ENCODE results near the gene TIAM2.

TIAM2 gene

DNA sequence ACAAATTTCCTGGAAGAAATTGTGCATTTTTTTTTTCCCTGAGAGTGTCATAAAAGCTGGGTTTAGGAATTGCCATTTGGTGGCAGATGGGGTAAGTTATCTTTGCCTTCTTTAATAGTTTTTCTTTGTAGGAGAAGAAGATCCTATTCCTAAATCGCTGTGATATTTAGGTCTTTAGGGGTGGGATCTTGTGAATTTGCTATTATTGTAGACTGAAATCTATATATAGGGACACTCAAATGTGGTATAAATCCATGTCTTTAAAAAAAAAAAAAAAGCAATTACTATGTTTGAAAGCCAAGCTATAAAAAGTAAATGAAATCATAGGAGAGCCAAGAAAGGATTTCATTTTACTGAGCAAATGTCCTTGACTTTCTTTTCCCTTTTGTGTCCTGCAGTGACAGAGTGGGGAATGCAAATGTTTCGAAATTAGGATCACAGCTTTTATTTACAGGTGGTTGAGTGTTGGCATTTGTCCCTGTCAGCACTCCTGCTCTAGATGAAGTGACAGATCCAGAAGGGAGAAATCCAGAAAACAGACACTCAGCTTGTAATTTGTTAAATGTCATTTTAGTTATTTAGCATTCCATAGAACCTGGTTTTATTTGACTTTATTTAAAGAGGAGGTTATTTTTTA is 29.4 kb downstream of the TIAM2 start:
- no peak for DNase-seq (ENCODE audit: low spot score)

DNA sequence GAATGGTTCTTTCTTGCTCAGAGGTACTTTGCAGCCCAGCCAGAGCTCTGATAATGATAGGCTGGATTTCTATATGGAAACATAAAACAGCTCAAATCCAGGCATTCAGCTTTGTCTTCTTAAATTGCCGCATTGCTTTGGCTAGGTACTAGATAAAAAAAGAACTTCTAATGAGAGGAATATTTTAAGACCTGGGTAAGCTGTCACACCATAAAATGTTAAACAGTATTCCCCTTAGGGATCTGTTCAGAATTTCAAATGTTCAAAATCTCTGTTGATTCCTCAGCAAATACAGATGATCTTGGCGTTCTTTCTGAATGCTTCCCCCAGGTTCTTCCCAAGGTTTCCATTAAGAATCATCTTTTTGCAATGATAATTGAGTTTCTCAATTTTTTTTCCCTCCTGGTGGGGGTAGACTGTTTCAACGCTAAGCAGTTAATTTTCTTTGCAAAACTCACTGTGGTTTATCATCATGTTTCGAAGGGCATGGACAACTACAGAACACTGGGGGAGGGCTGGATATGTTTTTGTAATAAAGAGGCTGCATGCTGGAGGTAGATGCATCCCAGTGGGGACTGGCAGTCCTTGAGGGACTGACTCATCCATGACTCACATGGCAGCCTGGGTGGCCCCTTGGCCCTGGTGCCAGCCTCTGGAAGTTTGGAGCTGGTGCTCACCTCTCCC is 31.0 kb downstream of the TIAM2 start:
- DNase-seq (ENCODE audit: low spot score), result no peak

DNA sequence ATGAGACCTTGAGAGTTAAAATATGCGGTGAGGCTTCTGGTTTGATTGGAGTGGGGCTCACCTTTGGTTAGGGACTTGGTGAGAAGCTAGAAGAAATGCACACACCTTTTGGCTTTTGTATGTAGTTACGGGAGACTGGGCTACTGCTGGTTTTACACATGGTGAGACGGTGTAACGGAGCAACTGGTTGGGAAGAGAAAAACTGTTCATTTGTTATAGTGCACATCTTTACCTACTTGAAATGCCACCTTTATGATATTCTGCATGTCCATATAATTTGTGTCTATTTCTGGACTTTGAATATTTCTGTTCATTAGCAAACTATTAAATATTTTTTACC is 31.6 kb downstream of the TIAM2 start:
- no peak for DNase-seq (ENCODE audit: low spot score)

DNA sequence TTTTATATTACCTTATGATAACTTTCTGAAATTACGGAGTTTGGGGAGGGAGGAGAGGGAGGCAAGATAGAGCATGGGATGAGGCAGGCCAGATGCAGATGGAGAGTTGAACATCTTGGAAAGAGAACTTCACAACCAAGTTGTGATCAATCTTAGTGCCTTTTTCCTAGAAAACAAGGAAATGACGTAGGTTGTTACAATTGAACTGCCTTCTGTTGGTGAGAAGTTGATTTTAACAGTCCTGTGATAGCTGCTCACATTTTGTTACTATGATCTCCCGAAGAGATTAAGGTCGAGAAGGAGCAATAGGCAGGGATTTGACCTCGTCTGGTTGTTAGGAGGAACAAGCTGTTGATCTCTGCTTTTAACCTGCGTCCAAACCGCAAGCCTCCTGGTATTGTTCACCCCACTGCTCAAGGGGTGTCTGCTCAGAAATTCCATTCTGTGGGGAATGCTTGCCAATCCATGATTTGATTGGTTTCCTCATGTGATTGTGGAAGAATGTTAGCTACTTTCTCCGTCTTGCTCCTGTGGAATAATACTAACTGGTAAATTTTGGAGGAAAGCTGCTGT is 35.1 kb downstream of the TIAM2 start:
- no peak for DNase-seq (ENCODE audit: low spot score)

DNA sequence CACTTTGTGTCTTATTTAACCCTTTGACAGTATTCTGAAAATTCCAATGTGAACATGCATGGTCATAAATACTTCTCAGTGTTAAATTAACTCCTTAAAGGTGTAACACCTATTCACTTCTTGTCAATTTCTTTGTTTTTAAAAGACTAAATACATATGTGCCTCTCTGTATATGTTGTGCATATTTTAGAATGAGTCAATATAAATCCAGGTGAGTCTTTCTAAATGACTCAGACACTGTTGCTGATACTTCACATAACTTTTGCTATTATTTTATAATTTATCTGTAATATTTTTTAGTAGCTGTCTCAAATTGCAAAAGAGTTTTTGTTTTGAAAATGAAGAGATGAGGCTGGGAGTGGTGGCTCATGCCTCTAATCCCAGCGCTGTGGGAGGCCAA is 36.0 kb downstream of the TIAM2 start:
- no peak for DNase-seq (ENCODE audit: low spot score)

DNA sequence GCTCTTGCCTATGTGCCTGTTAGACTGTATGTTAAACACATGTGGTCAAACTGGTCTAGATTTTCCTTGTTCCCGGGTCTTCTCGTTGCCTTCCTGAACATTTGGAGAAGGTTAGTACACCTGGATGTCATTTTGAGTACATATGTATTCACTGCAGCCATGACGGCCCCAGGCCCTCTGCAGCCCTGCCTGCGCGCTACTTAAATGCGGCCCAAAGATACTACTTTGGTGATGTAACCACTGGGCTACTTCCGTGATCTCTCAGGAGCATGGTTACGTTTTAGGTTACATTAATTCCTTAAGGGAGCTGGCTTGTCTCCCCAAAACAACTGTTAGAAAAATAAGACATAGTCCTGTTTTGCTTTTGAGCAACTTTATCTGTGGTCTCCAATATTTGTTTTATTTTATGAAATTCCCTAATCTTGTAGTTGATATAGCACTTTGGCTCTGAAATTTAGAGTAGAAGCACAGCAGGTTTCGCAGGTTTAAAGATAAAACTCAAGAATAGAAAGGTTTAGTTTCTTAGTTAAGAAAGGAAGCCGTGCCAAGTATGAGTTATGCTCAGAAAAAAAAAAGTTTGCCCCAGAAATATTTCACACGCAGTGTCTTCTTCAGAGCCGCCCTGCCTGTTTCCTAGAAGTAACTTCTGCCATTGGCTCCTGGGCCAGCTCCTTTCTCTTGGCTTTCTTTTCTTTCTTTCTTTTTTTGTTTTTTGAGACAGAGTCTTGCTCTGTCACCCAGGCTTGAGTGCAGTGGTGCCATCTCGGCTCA is 38.1 kb downstream of the TIAM2 start:
- no peak for DNase-seq (ENCODE audit: low spot score)

DNA sequence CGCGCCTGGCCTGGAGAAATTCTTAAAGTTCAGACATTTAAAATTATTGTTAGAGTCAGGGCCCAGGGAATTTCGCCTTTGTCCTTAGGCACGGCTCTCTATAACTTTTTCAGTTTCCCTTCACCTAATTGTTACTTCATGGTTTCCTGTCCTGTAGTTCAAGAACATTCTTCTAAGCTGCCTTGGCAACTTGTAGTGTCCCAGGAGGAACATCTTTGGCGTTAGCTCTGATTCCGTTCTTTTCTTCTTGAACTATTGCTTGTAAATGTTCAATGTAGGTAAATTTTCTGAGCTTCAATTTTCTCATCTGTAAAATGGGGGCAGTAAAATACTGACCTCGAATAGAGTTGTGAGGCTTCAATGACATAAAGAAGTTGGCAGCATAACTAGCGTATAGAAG is 41.8 kb downstream of the TIAM2 start:
- no peak for DNase-seq (ENCODE audit: low spot score)

DNA sequence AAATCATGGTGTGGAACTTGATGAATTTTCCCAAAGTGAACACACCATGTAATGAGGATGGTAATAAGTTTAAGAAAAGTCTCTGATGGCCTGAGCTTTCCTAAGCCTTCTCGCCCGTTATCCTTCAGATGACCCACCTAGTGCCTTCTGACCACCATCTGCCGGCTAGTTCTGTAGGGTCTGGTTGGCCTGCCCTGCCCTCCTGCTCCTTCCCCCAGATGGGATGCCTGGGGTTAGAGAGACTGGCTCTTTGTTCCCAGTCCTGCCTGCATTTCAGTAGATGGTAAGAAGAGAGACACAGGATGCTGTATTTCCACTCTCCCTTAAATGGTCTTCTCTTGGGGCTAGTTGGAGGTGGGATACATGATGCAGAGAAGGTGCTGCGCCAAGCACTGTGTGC is 43.0 kb downstream of the TIAM2 start:
- no peak for DNase-seq (ENCODE audit: low spot score)

DNA sequence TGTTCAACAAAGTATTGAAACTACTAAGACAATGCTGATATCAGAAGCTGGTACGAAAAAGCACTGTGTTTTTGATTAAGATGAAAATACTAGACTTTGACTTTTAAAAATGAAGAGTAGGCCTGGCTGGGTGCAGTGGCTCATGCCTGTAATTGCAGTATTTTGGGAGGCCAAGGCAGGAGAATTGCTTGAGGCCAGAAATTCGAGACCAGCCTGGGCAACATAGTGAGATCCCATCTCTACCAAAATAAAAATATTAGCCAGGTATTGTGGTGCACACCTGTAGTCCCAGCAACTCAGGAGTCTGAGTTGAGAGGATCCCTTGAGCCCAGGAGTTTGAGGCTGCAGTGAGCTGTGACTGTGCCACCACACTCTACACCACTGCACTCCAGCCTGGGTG is 43.4 kb downstream of the TIAM2 start:
- DNase-seq (ENCODE audit: low spot score), result no peak

DNA sequence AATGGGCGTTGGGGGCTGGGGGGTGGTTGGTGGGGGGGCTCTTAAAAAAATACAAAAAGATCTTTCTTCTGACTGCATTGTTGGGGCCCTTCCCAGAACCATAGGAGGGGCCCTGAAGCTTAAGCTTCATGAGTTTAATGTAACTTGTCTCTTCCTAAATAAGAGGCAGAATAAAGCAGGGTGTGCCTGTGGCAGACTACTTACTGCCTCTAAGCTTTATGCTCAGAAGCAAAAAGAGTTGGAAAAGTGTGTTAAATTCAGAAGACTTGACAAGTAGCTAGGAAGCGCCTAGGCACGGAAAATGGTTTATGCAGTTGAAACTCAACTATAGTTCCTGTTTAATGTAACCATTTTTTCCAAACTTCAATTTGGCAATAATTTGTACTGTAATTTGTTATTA is 44.5 kb downstream of the TIAM2 start:
- no peak for DNase-seq (ENCODE audit: low spot score)

DNA sequence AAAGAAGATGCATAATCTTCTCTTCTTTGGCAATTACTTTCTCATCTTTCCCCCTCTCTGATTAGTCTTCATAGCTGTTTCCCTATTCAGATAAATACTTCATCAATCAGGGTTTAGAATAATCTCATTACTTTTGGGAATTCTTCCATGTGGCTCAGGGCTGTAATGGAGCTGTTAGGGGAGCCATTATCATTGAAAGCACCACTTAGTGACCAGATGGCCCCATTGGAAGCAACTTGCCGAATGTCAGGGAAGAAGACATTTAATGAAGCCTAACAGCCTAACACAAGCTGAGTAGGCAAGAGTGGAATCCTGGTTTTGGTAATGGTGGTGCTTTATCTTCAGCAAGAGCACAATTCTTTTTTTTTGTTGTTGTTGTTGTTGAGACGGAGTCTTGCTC is 45.0 kb downstream of the TIAM2 start:
- peak; percentile 20 for DNase-seq (ENCODE audit: low spot score)

DNA sequence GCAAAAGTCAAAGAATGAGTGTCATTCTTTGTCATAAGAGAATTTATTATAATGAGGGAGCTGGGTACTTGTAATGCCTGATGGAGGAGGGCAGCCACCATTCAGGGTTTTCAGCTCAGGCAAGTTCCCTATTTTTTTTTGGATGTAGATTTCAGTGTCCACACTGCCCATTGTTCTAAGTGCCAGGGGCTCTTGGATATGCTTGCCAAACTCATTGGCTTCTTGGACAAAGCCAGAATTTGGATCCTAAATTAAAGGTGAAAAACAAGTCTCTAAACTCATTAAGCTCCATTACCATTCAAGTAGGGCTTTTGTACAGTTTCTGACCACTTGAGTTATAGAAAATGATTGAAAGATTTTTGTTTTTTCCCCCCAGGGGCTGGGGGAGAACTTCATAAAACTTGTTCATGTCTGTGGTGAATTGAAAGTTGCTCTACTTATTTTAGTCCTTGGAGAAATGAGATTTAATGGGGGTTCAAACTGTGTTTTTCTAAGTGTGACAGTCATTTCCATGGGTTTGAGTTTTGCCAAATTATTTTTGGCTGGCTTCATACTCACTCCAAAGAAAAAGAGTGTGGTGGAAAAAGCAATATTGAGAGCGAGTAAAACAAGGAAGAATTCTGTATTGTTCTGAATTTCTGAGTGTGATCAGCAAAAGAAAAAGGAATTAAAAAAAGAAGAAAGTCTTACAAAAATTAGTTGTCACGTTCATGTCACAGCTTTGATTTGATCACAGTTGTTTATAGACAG is 46.0 kb downstream of the TIAM2 start:
- no peak for DNase-seq (ENCODE audit: low spot score)

DNA sequence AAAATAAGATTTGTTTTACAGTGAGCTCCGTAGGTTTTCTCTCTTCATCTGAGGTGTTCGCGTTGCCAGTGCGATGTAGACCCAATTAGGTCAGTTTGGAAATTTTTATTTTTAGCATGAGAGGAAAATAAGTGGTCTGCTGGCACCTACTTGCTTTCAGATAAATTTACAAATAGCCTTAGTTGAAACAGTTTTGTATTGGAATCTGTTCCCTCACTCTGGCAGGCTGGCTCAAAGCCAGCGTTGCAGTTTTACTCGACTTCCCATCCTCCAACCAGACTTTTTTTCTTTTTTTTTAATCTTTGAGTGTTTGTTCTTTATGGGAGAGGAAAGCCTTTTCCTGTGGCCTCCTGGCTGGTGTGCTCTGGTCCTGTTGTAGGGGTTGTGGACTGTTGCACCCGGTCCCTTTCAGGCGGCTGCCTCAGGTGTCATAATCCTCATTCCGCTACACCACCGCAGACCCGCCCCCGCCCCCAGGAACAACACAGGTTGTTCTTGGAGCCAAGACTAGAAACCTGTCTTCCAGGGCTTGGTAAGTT is 46.7 kb downstream of the TIAM2 start:
- no peak for DNase-seq (ENCODE audit: low spot score)

DNA sequence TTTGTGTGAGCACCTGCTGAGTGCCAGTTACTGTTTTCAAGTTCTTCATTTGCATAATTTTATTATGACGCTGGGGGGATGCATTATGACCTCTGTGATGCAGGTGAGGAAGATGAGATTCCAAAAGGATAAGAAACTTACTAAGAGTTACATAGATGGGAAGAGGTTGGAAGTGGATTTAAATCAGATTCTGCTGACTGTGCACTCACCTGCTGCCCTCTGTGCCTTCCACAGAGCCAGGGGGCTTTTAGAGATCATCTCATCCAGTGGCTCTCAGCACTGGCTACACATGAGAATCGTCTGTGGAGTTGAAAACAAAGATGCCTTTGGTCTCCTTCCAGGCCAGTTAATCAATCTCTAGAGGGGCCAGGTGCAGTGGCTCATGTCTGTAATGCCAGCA is 47.9 kb downstream of the TIAM2 start:
- DNase-seq (ENCODE audit: low spot score), result no peak

DNA sequence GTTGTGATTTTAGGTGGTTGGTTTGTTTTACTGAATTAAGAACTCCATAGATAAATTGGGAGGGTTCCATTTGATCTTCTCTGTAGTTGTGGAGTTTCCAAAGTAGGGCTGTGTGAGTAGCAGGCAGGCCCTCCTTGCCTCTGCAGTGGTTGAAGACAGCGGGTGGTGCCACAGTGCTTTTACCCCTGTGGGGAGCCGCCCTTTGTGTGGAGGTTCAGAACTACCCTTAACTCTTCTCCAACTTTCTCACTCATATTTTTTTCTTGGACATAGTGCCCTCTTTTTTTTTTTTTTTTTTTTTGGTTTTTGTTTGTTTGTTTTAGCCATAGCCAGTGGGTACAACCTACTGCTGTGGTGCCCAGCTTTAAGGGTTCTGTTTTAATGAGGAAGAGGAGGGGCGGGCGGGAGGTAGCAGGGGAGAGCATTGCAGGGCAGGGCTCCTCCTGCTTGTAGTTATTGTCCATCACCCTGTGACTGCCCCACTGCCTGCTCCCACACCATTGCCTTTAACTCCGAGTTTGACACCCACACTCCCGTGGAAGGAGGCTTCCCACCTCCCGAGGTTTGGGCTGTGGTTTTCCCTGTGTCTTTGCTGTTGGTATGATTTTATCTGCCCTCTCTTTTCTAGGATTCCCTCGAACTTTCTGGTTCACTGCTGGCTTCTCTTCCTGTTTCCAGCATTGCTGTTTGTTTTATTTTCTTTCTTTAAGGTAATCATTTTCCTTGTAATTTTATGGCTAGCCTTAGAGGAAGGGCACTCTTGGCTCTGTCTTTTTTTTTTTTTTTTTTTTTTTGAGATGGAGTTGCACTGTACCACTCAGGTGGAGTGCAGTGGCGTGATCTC is 50.7 kb downstream of the TIAM2 start:
- no peak for DNase-seq (ENCODE audit: low spot score)

DNA sequence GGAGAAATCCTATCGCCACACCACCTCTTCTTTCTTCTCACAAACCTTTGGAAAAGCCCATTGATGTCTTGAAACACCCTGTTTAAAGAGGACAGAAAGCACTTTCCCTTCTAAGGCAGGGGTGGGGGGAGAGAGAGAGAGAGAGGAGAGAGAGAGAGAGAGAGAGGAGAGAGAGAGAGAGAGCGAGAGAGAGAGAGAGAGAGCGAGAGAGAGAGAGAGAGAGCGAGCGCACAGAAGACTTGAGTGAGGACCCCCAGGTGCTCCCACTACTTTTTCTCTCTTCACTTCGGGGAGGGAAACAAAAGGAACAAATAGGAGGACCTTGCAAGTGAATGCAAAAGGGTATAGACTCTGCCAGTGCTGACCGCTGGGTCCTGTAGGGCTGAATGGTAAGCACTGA is 52.4 kb downstream of the TIAM2 start:
- DNase-seq (ENCODE audit: low spot score), result no peak

DNA sequence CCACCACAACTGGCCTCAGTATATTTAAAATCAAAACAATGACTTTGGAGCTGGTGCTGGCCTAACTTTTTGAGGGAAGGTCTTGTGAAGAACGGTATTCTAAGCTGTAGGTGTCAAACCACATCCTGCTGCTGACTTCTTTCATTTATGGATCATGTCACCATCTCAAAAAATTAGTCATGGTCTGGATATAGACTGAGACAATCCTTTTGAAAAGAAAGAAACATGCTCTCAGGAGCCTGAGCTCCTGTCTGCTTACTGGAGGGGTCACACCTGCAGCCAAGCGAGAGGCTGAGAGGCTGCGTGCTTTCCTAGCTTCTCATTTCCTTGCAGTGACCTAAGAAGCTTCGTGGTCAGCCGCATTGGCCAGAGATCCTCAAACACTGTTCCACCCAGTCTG is 55.2 kb downstream of the TIAM2 start:
- DNase-seq (ENCODE audit: low spot score), result no peak

DNA sequence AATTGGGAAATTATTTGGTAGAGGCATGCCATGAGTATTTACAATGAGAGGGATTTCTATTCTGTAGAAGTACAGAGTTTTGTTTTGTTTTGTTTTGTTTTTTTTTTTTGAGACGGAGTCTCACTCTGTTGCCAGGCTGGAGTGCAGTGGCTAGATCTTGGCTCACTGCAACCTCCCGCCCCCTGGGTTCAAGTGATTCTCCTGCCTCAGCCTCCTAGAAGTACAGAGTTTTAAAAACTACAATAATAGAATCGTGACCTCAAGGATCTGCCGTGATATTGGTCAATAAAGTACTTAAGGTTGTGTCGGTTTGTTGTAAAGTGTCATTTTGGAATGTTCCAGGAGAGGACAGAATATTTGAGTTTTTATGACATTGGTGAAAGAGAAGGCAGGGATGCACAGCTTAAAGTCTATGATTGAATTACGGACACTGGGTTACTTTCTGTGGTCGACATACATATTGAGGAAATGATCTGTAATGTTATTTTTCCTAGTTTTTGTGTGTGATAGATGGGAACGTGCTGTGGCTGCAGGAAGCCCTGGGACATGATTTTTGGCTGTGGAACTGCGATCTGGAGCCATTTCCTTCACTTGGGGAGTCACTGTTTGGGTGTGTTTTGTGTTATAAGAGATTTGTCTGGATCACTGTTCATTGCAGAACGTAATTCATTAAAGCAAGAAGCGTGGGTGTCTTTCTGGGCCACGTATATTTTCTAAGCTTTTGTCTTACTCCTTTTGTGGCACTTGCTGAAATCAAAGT is 59.6 kb downstream of the TIAM2 start:
- no peak for DNase-seq (ENCODE audit: low spot score)

DNA sequence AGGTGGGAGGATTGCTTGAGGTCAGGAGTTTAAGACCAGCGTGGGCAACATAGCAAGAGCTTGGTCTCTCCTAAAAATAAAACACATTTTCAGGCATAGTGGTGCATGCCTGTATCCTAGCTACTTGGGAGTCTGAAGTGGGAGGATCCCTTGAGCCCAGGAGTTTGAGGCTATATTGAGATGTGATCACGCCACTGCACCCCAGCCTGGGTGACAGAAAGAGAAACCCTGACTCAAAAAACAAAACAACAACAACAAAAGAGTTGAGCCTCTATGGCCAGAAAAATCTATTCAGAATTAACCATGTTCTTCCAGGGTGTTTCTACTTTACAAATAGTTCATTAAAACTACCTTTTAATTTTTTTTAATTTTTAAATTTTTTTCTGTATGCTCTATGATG is 60.6 kb downstream of the TIAM2 start:
- DNase-seq (ENCODE audit: low spot score), result no peak

DNA sequence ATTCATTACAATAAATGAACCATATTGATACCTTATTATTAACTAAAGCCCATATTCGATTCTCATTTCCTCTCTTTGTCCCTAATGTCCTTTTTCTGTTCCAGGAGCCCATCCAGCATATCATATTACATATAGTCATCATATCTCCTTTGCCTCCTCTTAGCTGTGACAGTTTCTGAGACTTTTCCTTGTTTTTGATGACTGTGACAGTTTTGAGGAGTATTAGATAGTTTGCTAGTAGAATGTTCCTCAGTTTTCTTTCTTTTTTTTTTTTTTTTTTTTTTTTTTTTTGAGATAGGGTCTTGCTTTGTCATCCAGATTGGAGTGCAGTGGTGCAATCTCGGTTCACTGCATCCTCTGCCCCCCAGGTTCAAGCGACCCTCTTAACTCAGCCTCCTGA is 61.6 kb downstream of the TIAM2 start:
- DNase-seq (ENCODE audit: low spot score), result no peak

DNA sequence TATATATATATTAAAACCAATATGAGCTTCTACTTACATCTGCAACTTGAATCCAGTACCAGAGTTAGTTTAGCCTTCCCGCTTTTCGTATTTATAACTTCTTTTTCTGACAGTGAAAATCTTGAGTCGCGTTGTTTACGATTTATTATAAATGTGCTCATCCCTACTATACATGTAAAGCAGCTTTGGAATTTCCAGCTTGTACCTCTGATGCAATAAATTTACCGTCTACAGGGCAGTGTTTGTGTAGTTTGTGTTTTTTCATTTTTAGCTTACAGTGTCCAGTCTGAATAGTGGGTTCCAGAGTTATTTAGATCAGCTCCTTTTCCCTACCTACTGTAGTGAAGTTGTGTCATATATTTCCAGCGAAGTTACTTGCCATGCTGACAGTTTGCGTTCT is 66.3 kb downstream of the TIAM2 start:
- no peak for DNase-seq (ENCODE audit: low spot score)

All from iPS-NIHi11 (cell line).